ENCODE measurements around the gene SNX10. TPM values are rescaled to one million over a fixed set of nuclear protein-coding genes. Genes with fewer than 3 reads are reported as not detected.
A peak's percentile ranks its signal among the peaks of the same experiment; 100 is the strongest.
"Not testable (repeated sequence)": the region's sequence is repeated elsewhere in the genome, so short reads cannot be mapped to it uniquely, and the experiment has no call there.

Gene SNX10
- total and polyA plus RNA-seq, 12 donors = 0.75 to 11.9 (median 1.6) TPM

GRCh38 chr7:26284477-26284876, 7.2 kb upstream of the SNX10 start:
- no peaks in the 10 kb centered on the region for H3K36me3 ChIP-seq
- no peak overlapping the region for H3K4me3 ChIP-seq
- H3K27me3 ChIP-seq = peaks cover 0 to 3% (median 0%) of the 10 kb centered on the region in 7 donors
- ATAC-seq (no peak), DNase-seq (no peak)
- H3K9me3 ChIP-seq = no peaks in the 10 kb centered on the region
- TF ChIP-seq CTCF (IDR thresholded peaks at IDR 0.05) = no peak
- intact Hi-C loops (cut with DNase I) = loop anchor here in 1 of 10 donors (10.0 kb wide), 1 partner anchor 80 kb away; no protein-coding TSS in a partner anchor
- H3K4me1 ChIP-seq = peaks cover 0 to 7% (median 0%) of the 10 kb centered on the region in 9 donors
- WGBS, 2 donors = 93 to 94% methylated on average over 3 of the region's 3 CpGs
- H3K27ac ChIP-seq = no peak overlapping the region

GRCh38 chr7:26284995-26285632, 6.5 kb upstream of the SNX10 start:
- Histone ChIP-seq H3K9me3 (no peaks in the 10 kb centered on the region), H3K4me1 (peaks cover 0 to 6% (median 0%) of the 10 kb centered on the region in 9 donors), H3K4me3 (no peak overlapping the region), H3K27me3 (peaks cover 0 to 3% (median 0%) of the 10 kb centered on the region in 7 donors), H3K27ac (no peak overlapping the region), H3K36me3 (no peaks in the 10 kb centered on the region)
- DNase-seq (no peak), ATAC-seq (no peak)
- WGBS, 2 donors = 76% methylated on average over 5 of the region's 5 CpGs
- peak in 1 of 9 donors; percentile 14 for TF ChIP-seq CTCF (IDR thresholded peaks at IDR 0.05)
- intact Hi-C loops (cut with DNase I) = loop anchor here in 1 of 10 donors (10.0 kb wide), 1 partner anchor 80 kb away; no protein-coding TSS in a partner anchor

- intact Hi-C loops (cut with DNase I) = loop anchor here in 1 of 10 donors (10.0 kb wide), 1 partner anchor 79 kb away; no protein-coding TSS in a partner anchor
- ATAC-seq (no peak), DNase-seq (no peak)
- Histone ChIP-seq H3K4me1 (peaks cover 0 to 6% (median 0%) of the 10 kb centered on the region in 9 donors), H3K27ac (no peak overlapping the region), H3K9me3 (no peaks in the 10 kb centered on the region), H3K4me3 (no peak overlapping the region), H3K27me3 (peaks cover 0 to 3% (median 0%) of the 10 kb centered on the region in 7 donors), H3K36me3 (no peaks in the 10 kb centered on the region)
- WGBS, 2 donors = 87 to 90% methylated on average over 2 of the region's 2 CpGs
- TF ChIP-seq CTCF (IDR thresholded peaks at IDR 0.05) = no peak
Measured at GRCh38 chr7:26286157-26286556, 5.5 kb upstream of the SNX10 start.

GRCh38 chr7:26288126-26288525, 3.5 kb upstream of the SNX10 start:
- peaks cover 0 to 17% (median 6%) of the 10 kb centered on the region in 9 donors for H3K4me1 ChIP-seq
- peak in 1 of 2 donors; percentile 37 for DNase-seq
- not testable (repeated sequence) for ATAC-seq, H3K36me3 ChIP-seq, H3K4me3 ChIP-seq, H3K27ac ChIP-seq, H3K9me3 ChIP-seq
- WGBS, 2 donors = 69 to 79% methylated on average over 5 of the region's 5 CpGs
- H3K27me3 ChIP-seq = peaks cover 0 to 15% (median 5%) of the 10 kb centered on the region in 7 donors
- intact Hi-C loops (cut with DNase I) = loop anchor here in 1 of 10 donors (10.0 kb wide), 1 partner anchor 77 kb away; no protein-coding TSS in a partner anchor

GRCh38 chr7:26291251-26291650, 411 bp upstream of the SNX10 start:
- Histone ChIP-seq H3K4me3 (peak overlapping the region in 9 of 10 donors; percentile 32 to 76 (median 62)), H3K9me3 (no peaks in the 10 kb centered on the region), H3K27ac (peak overlapping the region in 1 of 10 donors; percentile 89), H3K4me1 (peaks cover 0 to 37% (median 6%) of the 10 kb centered on the region in 9 donors), H3K27me3 (peaks cover 0 to 22% (median 5%) of the 10 kb centered on the region in 7 donors), H3K36me3 (no peaks in the 10 kb centered on the region)
- 44 to 46% methylated on average over 4 of the region's 4 CpGs for WGBS, 2 donors
- DNase-seq = no peak
- TF ChIP-seq CTCF (IDR thresholded peaks at IDR 0.05) = no peak
- ATAC-seq = no peak
- intact Hi-C loops (cut with DNase I) = no loop called here
